Loucy (cell line): ENCODE measurements around the gene SMAD3.

ENCODE experiments used
- H2AFZ ChIP-seq: fragments of 200-600 bp; sonication (generic); 2 replicates; pipeline ENCODE4 v1.6.0; 2016; ENCODE audit warnings: antibody characterized with exemption, mild to moderate bottlenecking, low read length, moderate library complexity
- H3F3A ChIP-seq: fragments of 200-600 bp; 2 replicates; pipeline ENCODE4 v1.6.0; 2016; ENCODE audit warnings: antibody characterized with exemption, low read depth, mild to moderate bottlenecking
- H3K27me3 ChIP-seq: fragments of 200-600 bp; sonication (generic); 2 replicates; pipeline ENCODE4 v1.6.1; 2014; ENCODE audit warnings: low read length, mild to moderate bottlenecking; ENCODE audit not compliant: insufficient read depth, poor library complexity, severe bottlenecking
- H3K36me3 ChIP-seq: fragments of 200-600 bp; sonication (generic); 2 replicates; pipeline ENCODE4 v1.6.1; 2016; ENCODE audit warnings: low read length; ENCODE audit not compliant: insufficient read depth
- H3K4me1 ChIP-seq: fragments of 200-600 bp; sonication (generic); 2 replicates; pipeline ENCODE4 v1.5.1; 2014; ENCODE audit warnings: low read length, mild to moderate bottlenecking; ENCODE audit not compliant: insufficient read depth, poor library complexity, severe bottlenecking
- H3K4me2 ChIP-seq: fragments of 200-600 bp; sonication (generic); 2 replicates; pipeline ENCODE4 v1.6.0; 2014; ENCODE audit warnings: antibody characterized with exemption, low read length, low read depth, mild to moderate bottlenecking; ENCODE audit not compliant: poor library complexity, severe bottlenecking
- H3K4me3 ChIP-seq: fragments of 200-600 bp; sonication (generic); 2 replicates; pipeline ENCODE4 v1.5.1; 2014; ENCODE audit warnings: low read length, mild to moderate bottlenecking, mixed read lengths; ENCODE audit not compliant: poor library complexity, severe bottlenecking
- H3K79me2 ChIP-seq: fragments of 200-600 bp; sonication (generic); 2 replicates; pipeline ENCODE4 v1.6.1; 2014; ENCODE audit warnings: low read length; ENCODE audit not compliant: insufficient read depth
- H3K9ac ChIP-seq: fragments of 200-600 bp; sonication (generic); 2 replicates; pipeline ENCODE4 v1.6.0; 2014; ENCODE audit warnings: mild to moderate bottlenecking, low read depth, low read length, moderate library complexity; ENCODE audit not compliant: poor library complexity, severe bottlenecking
- H3K9me2 ChIP-seq: fragments of 200-600 bp; sonication (generic); replicated peaks from 2 replicates; pipeline ENCODE4 v1.6.1; 2016; ENCODE audit warnings: low read depth, low read length, mixed read lengths
- H3K9me3 ChIP-seq: fragments of 200-600 bp; sonication (generic); 2 replicates; pipeline ENCODE4 v1.6.1; 2014; ENCODE audit warnings: mild to moderate bottlenecking, antibody characterized with exemption, low read length, low read depth; ENCODE audit not compliant: insufficient read depth
- H4K20me1 ChIP-seq: fragments of 200-600 bp; sonication (generic); 2 replicates; pipeline ENCODE4 v1.6.0; 2014; ENCODE audit warnings: antibody characterized with exemption, low read length, mild to moderate bottlenecking; ENCODE audit not compliant: insufficient read depth, poor library complexity, severe bottlenecking
- EZH2phosphoT487 ChIP-seq: fragments of 200-600 bp; IDR thresholded peaks from 2 replicates; pipeline ENCODE4 v1.6.1; 2018; ENCODE audit warnings: antibody characterized with exemption, mild to moderate bottlenecking, moderate library complexity, borderline replicate concordance
- TF ChIP-seq, protein P1 (sequence below): fragments of 200-600 bp; sonication (generic); conservative IDR thresholded peaks from 2 replicates; pipeline ENCODE4 v1.5.1; 2014; ENCODE audit warnings: mild to moderate bottlenecking, antibody characterized with exemption, low read length

SMAD3 gene

DNA sequence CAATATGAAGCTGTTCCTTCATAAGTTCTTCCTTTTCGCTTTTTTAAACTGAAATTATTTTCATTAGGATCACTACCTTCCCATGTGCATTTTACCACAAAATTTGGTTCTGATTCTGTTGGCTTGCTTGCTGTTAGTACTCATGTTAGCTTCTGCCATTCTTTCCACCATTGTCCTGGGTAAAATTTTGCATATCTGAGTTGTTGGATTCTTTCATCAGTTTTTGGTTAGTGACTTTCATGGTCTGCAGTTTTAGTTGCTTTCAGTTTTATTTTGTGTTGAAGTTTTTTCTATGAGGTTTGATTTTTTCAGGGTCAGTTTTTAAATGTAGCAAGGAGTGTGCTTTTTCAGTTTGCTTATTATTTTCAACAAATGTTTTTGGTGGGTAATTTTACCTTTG, 71.9 kb downstream of the SMAD3 start:
- Histone ChIP-seq H3K27me3 (no peaks in the 10 kb centered on the region), H3K4me3 (no peak overlapping the region), H3K9me3 (no peaks in the 10 kb centered on the region), H3K79me2 (peaks cover 99% of the 10 kb centered on the region), H3K9ac (peak overlapping the region; percentile 4), H2AFZ (no peak overlapping the region), H3K9me2 (no peaks in the 10 kb centered on the region), H3K36me3 (no peaks in the 10 kb centered on the region; the same call in 1 of the 2 replicates), H3K4me2 (no peak overlapping the region), H3K4me1 (peaks cover 59% of the 10 kb centered on the region), H4K20me1 (peaks cover 47% of the 10 kb centered on the region), H3F3A (no peaks in the 10 kb centered on the region)
- no peak for TF ChIP-seq EZH2phosphoT487
- TF ChIP-seq, protein P1, sequence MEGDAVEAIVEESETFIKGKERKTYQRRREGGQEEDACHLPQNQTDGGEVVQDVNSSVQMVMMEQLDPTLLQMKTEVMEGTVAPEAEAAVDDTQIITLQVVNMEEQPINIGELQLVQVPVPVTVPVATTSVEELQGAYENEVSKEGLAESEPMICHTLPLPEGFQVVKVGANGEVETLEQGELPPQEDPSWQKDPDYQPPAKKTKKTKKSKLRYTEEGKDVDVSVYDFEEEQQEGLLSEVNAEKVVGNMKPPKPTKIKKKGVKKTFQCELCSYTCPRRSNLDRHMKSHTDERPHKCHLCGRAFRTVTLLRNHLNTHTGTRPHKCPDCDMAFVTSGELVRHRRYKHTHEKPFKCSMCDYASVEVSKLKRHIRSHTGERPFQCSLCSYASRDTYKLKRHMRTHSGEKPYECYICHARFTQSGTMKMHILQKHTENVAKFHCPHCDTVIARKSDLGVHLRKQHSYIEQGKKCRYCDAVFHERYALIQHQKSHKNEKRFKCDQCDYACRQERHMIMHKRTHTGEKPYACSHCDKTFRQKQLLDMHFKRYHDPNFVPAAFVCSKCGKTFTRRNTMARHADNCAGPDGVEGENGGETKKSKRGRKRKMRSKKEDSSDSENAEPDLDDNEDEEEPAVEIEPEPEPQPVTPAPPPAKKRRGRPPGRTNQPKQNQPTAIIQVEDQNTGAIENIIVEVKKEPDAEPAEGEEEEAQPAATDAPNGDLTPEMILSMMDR, result no peak

DNA sequence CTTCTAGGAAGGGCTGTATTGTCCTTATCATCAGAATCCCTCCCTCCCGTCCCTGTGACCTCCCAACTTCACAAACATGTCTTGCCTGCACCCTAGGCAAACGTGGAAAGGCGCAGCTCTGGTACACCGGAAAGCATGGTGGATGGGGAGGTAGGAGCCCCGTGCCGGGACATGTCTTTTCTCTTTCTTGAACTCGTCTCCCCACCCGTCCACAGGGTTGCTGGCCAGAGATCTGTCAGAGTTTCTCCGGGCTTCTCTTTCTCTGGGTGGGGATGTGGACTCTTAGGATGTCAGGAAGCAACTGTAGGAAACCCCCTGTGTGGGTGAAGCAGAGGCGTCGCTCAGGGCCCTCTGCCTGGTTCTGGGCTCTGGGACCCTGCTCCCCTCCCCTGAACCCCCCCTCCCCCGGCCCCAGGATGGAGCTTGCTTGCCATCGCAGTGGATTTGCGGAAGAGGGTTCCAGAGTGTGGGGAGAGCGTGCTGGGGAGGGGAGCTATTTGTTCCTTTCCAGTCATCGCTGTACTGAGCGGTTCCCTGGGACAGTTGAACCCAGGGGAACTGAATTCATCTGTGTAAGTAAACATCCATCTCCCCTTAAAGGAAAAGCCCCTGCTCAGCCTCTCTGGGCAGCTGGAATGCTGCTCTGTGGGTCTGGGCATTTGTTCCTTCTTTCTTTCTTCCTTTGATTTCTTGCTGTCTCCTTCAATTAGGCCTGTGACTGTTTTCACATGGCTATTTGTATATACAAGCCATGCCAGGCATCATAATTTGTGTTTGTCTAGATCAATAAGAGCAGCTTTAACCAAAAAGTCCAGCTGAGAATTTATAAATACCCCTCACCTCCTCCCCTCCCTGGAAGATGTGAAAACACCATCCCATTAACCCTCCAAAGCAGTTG, 72.8 kb downstream of the SMAD3 start:
- Histone ChIP-seq H3K4me2 (no peak overlapping the region), H3K9me3 (no peaks in the 10 kb centered on the region), H3K9ac (peak overlapping the region; percentile 4), H3K4me3 (no peak overlapping the region), H4K20me1 (peaks cover 54% of the 10 kb centered on the region), H2AFZ (no peak overlapping the region), H3K36me3 (no peaks in the 10 kb centered on the region; the same call in 1 of the 2 replicates), H3K79me2 (peaks cover 99% of the 10 kb centered on the region), H3K4me1 (peaks cover 52% of the 10 kb centered on the region), H3K9me2 (no peaks in the 10 kb centered on the region), H3F3A (no peaks in the 10 kb centered on the region), H3K27me3 (no peaks in the 10 kb centered on the region)
- TF ChIP-seq EZH2phosphoT487, result no peak
- TF ChIP-seq, protein P1, result no peak

- Histone ChIP-seq H3K4me3 (no peak overlapping the region), H3K4me1 (peaks cover 42% of the 10 kb centered on the region), H3F3A (no peaks in the 10 kb centered on the region), H3K36me3 (no peaks in the 10 kb centered on the region; the same call in 1 of the 2 replicates), H3K4me2 (peak overlapping the region; percentile 4), H3K9me3 (no peaks in the 10 kb centered on the region), H3K79me2 (peaks cover 99% of the 10 kb centered on the region), H3K9me2 (no peaks in the 10 kb centered on the region), H2AFZ (no peak overlapping the region), H3K27me3 (no peaks in the 10 kb centered on the region), H3K9ac (peak overlapping the region; percentile 4), H4K20me1 (peaks cover 55% of the 10 kb centered on the region)
- TF ChIP-seq EZH2phosphoT487, result no peak
- TF ChIP-seq, protein P1, result no peak
Measured at GRCh38 chr15:67138891-67139855, 73.8 kb downstream of the SMAD3 start.
